ENCODE results near the gene GIT2. TPM values are rescaled to one million over a fixed set of nuclear protein-coding genes. Genes with fewer than 3 reads are reported as not detected.
"Not testable (repeated sequence)": the region's sequence is repeated elsewhere in the genome, so short reads cannot be mapped to it uniquely, and the experiment has no call there.

GIT2 gene
- total RNA-seq, 1 donor from 2014 or later: 43.0 TPM

GRCh38 chr12:110012137-110012536 is 16.0 kb upstream of the GIT2 start:
- Histone ChIP-seq H3K36me3 (peaks cover 0 to 29% of the 10 kb centered on the region in 2 donors), H3K4me1 (no peaks in the 10 kb centered on the region), H3K9me3 (no peaks in the 10 kb centered on the region), H3K27me3 (no peaks in the 10 kb centered on the region), H3K27ac (no peak overlapping the region), H3K4me3 (no peak overlapping the region)
- TF ChIP-seq CTCF (IDR thresholded peaks at IDR 0.05): no peak
- TF ChIP-seq POLR2AphosphoS5 (IDR thresholded peaks at IDR 0.05; ENCODE audit: insufficient read depth in 1 of 2, low read depth in 1 of 2): no peak
- TF ChIP-seq POLR2A (IDR thresholded peaks at IDR 0.05): no peak
- DNase-seq (ENCODE audit: extremely low spot score in 2 of 2): no peak
- intact Hi-C loops (cut with DNase I): no loop called here

DNA sequence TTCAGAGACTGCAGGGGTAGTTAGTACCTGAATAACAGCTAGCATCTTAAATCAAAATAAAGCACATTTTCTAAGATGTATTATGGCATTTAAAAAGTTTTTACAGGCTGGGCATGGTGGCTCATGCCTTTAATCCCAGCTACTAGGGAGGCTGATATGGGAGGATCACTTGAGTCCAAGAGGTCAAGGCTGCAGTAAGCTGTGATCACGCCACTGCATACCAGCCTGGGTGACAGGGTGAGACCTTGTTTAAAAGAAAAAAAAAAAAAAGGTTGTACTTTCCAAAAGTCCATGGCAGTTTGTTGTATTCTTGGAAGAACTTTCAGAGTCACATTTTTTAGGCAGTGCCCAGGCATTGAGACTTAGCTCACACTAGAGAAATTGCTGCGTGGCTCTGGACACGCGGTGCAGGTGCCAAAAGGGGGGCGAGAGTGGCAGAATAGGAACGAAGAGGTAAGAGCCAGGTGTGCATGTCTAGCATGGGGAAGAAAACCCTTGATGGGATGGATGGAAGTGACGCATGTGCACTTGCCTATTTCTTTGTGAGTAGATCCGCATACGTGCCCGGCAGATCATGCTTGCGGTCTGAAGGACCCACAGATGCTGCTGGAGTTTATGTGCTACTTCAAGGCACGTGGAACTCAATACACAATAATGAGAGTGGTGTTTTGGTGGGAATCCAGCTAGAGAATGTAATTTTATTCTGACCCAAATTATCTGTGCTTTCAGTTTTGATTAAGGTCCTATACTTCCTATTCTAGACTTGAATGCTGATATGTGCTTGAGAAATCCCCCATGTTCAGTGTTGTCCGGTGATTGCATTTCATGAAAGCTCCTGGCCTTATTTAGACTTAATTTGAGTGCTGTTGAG is 14.9 kb upstream of the GIT2 start:
- no peak for DNase-seq (ENCODE audit: extremely low spot score in 2 of 2)
- no peak overlapping the region for H3K4me3 ChIP-seq
- no peak overlapping the region for H3K27ac ChIP-seq
- peaks cover 0 to 29% of the 10 kb centered on the region in 2 donors for H3K36me3 ChIP-seq
- H3K4me1 ChIP-seq: no peaks in the 10 kb centered on the region
- TF ChIP-seq CTCF (IDR thresholded peaks at IDR 0.05): no peak
- no peaks in the 10 kb centered on the region for H3K9me3 ChIP-seq
- no peaks in the 10 kb centered on the region for H3K27me3 ChIP-seq
- intact Hi-C loops (cut with DNase I): no loop called here

DNA sequence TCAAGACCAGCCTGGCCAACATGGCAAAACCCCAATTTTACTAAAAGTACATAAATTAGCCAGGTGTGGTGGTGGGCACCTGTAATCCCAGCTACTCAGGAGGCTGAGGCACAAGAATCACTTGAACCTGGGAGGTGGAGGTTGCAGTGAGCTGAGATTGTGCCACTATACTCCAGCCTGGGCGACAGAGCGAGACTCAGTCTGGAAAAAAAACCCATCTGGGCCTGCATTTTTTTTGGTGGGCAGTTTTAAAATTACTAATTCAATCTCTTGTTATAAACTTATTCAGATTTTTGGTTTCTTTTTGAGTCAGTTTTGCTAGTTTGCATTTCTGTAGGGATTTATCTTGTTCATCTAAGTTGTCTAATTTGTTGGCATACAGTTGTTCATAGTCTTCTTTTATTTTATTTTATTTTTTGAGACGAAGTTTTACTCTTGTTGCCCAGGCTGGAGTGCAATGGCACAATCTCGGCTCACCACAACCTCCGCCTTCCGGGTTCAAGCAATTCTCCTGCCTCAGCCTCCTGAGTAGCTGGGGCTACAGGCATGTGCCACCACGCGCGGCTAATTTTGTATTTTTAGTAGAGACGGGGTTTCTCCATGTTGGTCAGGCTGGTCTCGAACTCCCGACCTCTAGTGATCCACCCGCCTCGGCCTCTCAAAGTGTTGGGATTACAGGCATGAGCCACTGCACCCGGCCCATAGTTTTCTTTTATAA is 12.7 kb upstream of the GIT2 start:
- H3K27ac ChIP-seq; DNase-seq (ENCODE audit: extremely low spot score in 2 of 2); H3K9me3 ChIP-seq; H3K27me3 ChIP-seq; intact Hi-C loops (cut with DNase I); H3K4me1 ChIP-seq; H3K4me3 ChIP-seq: not testable (repeated sequence)
- H3K36me3 ChIP-seq: peaks cover 0 to 17% of the 10 kb centered on the region in 2 donors

- Histone ChIP-seq H3K4me1 (peaks cover 4% of the 10 kb centered on the region), H3K27me3 (no peaks in the 10 kb centered on the region), H3K9me3 (no peaks in the 10 kb centered on the region), H3K4me3 (no peak overlapping the region), H3K36me3 (peaks cover 0 to 9% of the 10 kb centered on the region in 2 donors), H3K27ac (no peak overlapping the region)
- intact Hi-C loops (cut with DNase I): no loop called here
- no peak for DNase-seq (ENCODE audit: extremely low spot score in 2 of 2)
- TF ChIP-seq POLR2A (IDR thresholded peaks at IDR 0.05): no peak
- TF ChIP-seq POLR2AphosphoS5 (IDR thresholded peaks at IDR 0.05; ENCODE audit: insufficient read depth in 1 of 2, low read depth in 1 of 2): no peak
- no peak for TF ChIP-seq CTCF (IDR thresholded peaks at IDR 0.05)
Measured at GRCh38 chr12:110007881-110008280, 11.7 kb upstream of the GIT2 start.

DNA sequence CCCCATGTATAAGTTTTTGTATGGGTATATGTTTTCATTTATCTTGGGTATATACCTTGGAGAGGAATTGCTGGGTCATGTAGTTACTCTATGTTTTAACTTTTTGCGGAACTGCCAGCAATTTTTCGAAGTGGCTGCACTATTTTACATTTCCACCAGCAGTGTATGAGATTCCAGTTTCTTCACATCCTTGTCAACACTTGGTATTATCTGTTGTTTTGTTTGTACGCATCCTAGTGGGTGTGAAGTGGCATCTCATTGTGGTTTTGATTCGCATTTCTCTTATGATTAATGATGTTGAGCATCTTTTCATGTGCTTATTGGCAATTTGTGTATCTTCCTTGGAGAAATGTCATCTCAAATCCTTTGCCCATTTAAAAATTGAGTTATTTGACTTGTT is 9.9 kb upstream of the GIT2 start:
- peaks cover 22% of the 10 kb centered on the region for H3K4me1 ChIP-seq
- H3K27ac ChIP-seq: no peak overlapping the region
- H3K27me3 ChIP-seq: no peaks in the 10 kb centered on the region
- no peak for DNase-seq (ENCODE audit: extremely low spot score in 2 of 2)
- H3K9me3 ChIP-seq: no peaks in the 10 kb centered on the region
- intact Hi-C loops (cut with DNase I): no loop called here
- TF ChIP-seq POLR2AphosphoS5 (IDR thresholded peaks at IDR 0.05; ENCODE audit: insufficient read depth in 1 of 2, low read depth in 1 of 2) (no peak), POLR2A (IDR thresholded peaks at IDR 0.05) (no peak), CTCF (IDR thresholded peaks at IDR 0.05) (no peak)
- no peak overlapping the region for H3K4me3 ChIP-seq
- H3K36me3 ChIP-seq: no peaks in the 10 kb centered on the region
